ENCODE data around the gene VDR. TPM values are rescaled to one million over a fixed set of nuclear protein-coding genes. Genes with fewer than 3 reads are reported as not detected.
A peak's percentile ranks its signal among the peaks of the same experiment; 100 is the strongest.

VDR gene
- polyA plus RNA-seq, 1 donor (not counting 4 experiments of a cell fraction or from before 2014, with no cell fraction given): 43.3 TPM

GRCh38 chr12:47848853-47849252 is 55.9 kb downstream of the VDR start:
- peaks cover 14% of the 10 kb centered on the region for H3K4me1 ChIP-seq (ENCODE audit: control insufficient read depth, extremely low read depth, insufficient read depth, low read length)
- H3K9ac ChIP-seq (ENCODE audit: control insufficient read depth, extremely low read depth, insufficient read depth, low read length): no peak overlapping the region
- H3K9me1 ChIP-seq (ENCODE audit: control insufficient read depth, extremely low read depth, insufficient read depth, low read length): peaks cover 2% of the 10 kb centered on the region
- no peak for DNase-seq (ENCODE audit: low read depth, low spot score)
- peak; percentile 93 for FAIRE-seq
- H2AFZ ChIP-seq (ENCODE audit: control insufficient read depth, low read length): no peak overlapping the region
- no peak overlapping the region for H3K27ac ChIP-seq (ENCODE audit: control insufficient read depth, insufficient read depth, low read length)
- no peaks in the 10 kb centered on the region for H3K27me3 ChIP-seq (ENCODE audit: control insufficient read depth, extremely low read depth, insufficient read depth, low read length)
- dilution Hi-C loops (cut with MboI; ENCODE audit: extremely low pct_ligation_motif_present, low sequenced_read_pairs): no loop called here
- no peaks in the 10 kb centered on the region for H3K9me3 ChIP-seq (ENCODE audit: control insufficient read depth, low read depth, low read length)
- H3K4me3 ChIP-seq (ENCODE audit: control insufficient read depth in 2 of 3, extremely low read depth in 1 of 3, insufficient read depth in 2 of 3, low read depth in 1 of 3, low read length in 3 of 3): no peak overlapping the region
- H4K20me1 ChIP-seq (ENCODE audit: control insufficient read depth, extremely low read depth, insufficient read depth, low read length): no peaks in the 10 kb centered on the region
- no peak for TF ChIP-seq EZH2 (IDR thresholded peaks at IDR 0.05; ENCODE audit: low read length)
- no peak for TF ChIP-seq CTCF (optimal IDR thresholded peaks at IDR 0.05 in 1 of 3, IDR thresholded peaks at IDR 0.05 in 1 of 3, conservative IDR thresholded peaks at IDR 0.05 in 1 of 3; ENCODE audit: extremely low read depth in 1 of 3, insufficient read depth in 2 of 3, low read length in 3 of 3)
- H3K36me3 ChIP-seq (ENCODE audit: control insufficient read depth in 2 of 2, extremely low read depth in 1 of 2, insufficient read depth in 2 of 2, low read length in 2 of 2): peaks cover 34 to 60% of the 10 kb centered on the region in 2 experiments
- H3K79me2 ChIP-seq (ENCODE audit: control insufficient read depth, insufficient read depth, low read length): no peaks in the 10 kb centered on the region
- no peak overlapping the region for H3K4me2 ChIP-seq (ENCODE audit: control insufficient read depth, extremely low read depth, insufficient read depth, low read depth, low read length)

GRCh38 chr12:47846294-47846996 is 58.3 kb downstream of the VDR start:
- Histone ChIP-seq H3K27ac (ENCODE audit: control insufficient read depth, insufficient read depth, low read length) (no peak overlapping the region), H3K4me2 (ENCODE audit: control insufficient read depth, extremely low read depth, insufficient read depth, low read depth, low read length) (no peak overlapping the region), H3K79me2 (ENCODE audit: control insufficient read depth, insufficient read depth, low read length) (no peaks in the 10 kb centered on the region), H3K9me3 (ENCODE audit: control insufficient read depth, low read depth, low read length) (no peaks in the 10 kb centered on the region), H3K4me1 (ENCODE audit: control insufficient read depth, extremely low read depth, insufficient read depth, low read length) (peaks cover 18% of the 10 kb centered on the region), H2AFZ (ENCODE audit: control insufficient read depth, low read length) (no peak overlapping the region), H3K36me3 (ENCODE audit: control insufficient read depth in 2 of 2, extremely low read depth in 1 of 2, insufficient read depth in 2 of 2, low read length in 2 of 2) (peaks cover 37 to 56% of the 10 kb centered on the region in 2 experiments), H3K9ac (ENCODE audit: control insufficient read depth, extremely low read depth, insufficient read depth, low read length) (no peak overlapping the region), H3K9me1 (ENCODE audit: control insufficient read depth, extremely low read depth, insufficient read depth, low read length) (peaks cover 2% of the 10 kb centered on the region), H3K27me3 (ENCODE audit: control insufficient read depth, extremely low read depth, insufficient read depth, low read length) (no peaks in the 10 kb centered on the region), H4K20me1 (ENCODE audit: control insufficient read depth, extremely low read depth, insufficient read depth, low read length) (no peaks in the 10 kb centered on the region), H3K4me3 (ENCODE audit: control insufficient read depth in 2 of 3, extremely low read depth in 1 of 3, insufficient read depth in 2 of 3, low read depth in 1 of 3, low read length in 3 of 3) (no peak overlapping the region)
- dilution Hi-C loops (cut with MboI; ENCODE audit: extremely low pct_ligation_motif_present, low sequenced_read_pairs): no loop called here
- no peak for TF ChIP-seq EZH2 (IDR thresholded peaks at IDR 0.05; ENCODE audit: low read length)
- DNase-seq (ENCODE audit: low read depth, low spot score): no peak
- no peak for FAIRE-seq
